NCI-H2196 (cell line): Measurements from ENCODE around the gene DIP2C.
"Not testable (repeated sequence)": the region's sequence is repeated elsewhere in the genome, so short reads cannot be mapped to it uniquely, and the experiment has no call there.

Source experiments
- DNase-seq: peaks from one replicate; lab custom pipeline; 2025; ENCODE audit not compliant: unreplicated experiment; lab: John Stamatoyannopoulos, UW

Gene DIP2C

DNA sequence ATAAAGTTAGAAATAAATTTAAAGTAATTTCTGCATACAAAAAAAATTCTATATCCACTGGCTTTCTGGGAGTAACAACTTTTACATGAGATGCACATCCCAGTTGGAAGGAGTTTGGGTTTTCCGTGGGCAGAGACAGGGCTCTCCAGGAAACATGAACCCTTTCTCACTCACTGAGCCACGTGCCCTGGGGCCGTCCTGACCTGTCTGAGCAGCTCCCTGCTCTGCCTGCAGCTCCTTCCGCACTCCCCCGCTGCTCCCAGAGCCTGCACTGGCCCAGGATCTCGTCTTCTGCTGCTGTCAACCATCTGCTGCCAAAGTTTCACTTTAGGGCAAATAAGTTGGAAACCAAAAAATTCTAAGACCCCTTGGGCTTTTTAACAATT is 169.1 kb downstream of the DIP2C start:
- no peak for DNase-seq

DNA sequence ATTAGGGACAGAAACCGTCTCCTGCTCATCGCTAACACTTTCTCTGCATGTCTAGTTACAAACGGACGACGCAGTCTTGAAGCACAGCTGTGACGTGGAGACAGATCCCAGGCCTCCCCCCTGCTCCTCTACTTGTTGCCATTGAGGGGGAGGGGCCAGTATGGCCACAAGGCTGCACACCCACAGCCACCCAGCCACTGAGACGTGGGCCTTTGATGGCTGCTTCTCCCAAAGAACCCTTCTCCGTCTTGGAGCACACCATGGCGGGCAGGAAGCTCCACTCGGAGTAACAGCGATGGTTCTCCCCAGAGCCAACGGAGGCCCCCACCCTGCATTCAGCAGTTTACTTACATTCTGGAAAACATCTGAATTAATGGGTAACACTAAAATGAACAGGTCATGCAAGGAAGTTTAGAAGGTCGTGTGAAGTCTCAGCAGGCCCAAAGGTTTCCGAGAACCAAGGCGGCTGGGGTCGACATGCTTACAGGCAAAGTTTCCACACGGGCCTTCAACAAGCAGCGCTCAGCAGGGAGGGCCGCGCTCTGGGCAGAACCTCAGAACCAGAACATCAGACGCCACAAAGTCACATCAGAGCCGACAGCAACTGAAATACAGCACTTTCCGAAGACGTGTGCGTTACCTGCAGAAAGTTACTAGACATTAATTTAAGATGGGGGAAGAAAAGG is 169.6 kb downstream of the DIP2C start:
- no peak for DNase-seq

DNA sequence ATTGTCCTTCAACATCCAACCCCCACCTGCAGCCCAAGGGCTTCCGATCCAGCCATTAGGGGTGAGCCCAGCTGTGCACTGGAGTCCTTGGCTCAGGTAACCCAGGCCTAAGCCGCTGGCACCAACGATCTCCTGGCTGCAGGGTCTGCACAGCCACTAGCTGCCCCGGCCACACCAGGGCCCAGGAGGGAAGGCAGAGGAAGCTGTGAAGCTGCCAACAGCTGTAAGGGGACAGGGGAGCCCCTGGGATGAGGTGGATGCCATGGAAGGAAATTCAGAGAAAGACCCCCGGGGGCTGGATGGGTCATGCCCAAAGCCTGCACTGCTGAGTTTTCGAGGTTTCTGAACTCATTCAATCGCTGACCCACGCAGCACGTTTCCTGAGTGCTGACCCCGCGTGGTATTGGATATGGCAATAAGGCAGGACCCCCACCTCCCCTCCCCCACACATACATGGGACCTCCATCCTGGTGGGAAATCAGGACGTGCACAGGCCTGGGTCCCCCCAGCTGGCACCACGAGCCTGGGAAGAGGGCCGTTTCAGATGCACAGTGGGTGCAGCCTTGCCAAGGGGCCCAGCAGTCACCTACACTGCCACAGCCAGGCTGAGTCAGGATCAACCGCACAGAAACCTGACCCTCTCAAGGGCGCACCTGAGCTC is 170.3 kb downstream of the DIP2C start:
- DNase-seq = no peak

DNA sequence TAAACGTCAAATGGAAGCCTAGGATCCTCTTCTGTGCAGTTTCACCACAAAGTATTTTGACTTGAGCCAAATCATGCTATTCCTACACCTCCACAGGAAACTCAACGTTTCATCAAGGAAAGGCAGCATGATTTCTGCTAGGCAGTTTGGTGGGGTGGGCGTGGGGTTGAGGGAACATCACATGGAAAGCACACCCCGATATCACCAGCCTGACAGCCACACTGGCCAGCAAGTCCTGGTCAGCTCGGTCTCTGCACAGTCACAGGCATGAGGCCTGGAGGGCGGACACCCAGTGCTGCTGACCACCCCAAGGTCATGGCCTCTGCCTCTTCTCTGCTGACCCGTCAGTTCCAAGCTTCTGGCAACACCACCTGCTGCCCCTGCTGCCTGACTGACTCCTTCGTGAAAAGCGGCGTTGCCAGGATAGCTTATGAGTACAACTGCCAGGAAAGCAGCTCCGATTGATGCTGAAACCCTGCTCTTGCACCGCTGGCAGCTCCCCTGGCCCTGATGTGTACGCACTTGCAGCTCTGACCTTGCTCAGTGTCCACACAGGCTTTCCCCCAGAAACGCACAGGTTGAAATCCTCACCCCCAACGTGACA is 171.5 kb downstream of the DIP2C start:
- no peak for DNase-seq

DNA sequence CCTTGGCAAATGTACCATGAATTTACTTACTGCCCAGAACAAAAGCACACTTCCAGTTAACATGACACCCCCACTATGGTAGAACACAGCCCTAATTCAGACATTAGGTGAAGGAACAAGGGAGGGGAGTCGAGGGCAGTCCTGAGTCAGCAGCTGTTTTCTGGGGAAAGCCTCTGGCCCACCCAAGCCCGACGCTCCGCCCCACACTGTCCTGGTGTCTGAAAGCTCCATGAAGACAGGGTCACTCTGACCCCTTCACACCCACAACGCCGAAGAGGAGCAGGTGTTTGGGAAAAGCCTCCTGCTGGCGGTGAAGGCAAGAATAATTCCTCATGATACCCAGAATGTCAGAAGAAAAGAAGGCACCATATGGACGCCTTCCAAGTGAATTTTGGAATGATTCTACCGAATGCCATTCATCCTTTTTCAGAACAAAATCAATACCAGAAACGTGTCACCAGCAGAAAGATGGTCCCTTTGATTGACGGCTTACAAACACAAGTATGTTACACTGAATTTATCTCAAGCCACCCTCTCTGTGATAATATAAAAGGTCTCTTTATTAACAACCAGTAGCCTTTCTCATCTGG is 172.1 kb downstream of the DIP2C start:
- DNase-seq = no peak

DNA sequence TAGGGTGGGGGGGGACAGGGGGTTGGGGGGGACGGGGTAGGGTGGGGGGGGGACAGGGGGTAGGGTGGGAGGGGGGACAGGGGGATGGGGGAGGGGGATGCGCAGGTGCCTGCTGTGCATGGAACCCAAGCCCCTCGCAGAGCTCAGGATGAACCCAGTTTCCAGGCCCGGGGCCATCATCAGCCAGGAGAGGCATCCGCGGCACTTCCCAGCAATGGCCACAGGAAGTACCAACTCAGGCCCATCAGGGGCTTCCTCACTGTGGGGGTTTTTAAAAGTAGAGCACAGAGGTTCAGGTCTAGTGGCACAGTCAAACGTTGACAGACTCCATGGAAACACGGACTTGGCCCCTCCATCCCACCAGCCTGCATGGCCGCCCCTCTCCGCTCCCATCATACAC is 172.7 kb downstream of the DIP2C start:
- no peak for DNase-seq

DNA sequence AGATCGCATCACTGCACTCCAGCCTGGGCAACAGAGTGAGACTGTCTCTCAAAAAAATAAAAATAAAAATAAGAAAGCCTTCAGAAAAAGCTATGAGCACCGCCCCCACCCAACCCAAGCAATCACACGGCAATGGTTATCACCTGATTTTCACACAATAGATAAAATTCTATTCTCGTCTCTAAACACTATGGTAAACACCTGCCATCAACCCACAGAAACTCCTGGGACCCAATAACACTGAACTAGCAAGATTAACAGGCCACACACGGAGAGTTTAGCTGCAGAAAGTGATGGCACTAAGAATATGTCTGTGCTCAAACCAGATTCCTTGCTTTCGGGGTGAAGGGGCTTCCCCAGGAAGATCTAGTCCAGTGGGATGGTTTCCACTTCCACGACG is 173.8 kb downstream of the DIP2C start:
- no peak for DNase-seq

DNA sequence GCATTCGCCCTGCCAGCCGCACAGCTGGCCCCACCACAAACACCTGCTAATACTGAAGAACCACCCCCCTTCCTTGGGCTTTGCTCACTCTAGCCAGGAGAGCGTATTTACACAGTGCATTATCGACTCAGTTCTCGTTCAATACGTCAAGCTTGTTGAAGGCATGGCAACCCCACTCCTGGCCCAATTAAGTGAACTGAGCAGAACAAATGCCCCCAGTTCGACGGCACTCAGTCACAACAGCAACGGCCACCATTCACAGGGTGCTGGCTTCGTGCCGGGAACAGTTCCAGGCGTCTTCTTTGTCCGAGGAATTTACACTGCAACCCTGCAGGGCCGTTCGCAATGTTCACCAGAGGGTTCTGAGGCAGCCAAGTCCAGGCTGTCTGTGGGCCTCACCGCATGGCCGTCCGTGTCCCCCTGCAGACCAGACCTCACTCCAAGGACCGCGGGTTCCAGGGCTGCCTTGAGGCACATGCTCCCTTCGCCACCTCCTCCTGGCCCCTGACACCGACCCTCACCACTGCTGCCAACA is 175.3 kb downstream of the DIP2C start:
- peak; percentile 43 for DNase-seq

DNA sequence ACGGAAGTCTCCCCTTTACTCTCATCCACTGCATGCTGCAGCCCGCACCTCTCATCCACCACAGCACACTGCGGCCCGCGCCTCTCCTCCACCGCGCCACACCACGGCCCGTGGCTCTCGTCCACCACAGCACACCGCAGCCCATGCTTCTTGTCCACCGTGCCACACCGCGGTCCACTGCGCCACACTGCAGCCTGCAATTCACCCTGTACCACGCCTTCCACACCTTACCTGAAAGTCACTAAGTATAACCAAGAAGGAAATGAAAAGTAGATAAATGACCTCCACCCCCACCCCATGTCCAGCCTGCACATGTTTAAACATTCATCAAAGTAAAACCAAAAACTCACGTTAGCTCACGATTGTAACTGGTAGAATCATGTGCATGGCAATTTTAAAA is 176.1 kb downstream of the DIP2C start:
- DNase-seq = no peak

DNA sequence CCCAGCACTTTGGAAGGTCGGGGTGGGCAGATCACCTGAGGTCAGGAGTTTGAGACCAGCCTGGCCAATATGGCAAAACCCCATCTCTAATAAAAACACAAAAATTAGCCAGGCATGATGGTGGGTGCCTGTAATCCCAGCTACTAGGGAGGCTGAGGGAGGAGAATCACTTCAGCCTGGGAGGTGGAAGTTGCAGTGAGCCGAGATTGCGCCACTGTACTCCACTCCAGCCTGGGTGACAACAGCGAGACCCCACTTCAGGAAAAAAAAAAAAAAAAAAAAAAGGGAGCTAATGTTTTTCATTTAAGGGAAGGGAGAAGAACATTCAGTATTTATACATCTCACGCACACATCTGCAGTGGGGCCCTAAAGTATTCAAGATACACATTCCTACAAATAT is 176.8 kb downstream of the DIP2C start:
- DNase-seq = not testable (repeated sequence)

DNA sequence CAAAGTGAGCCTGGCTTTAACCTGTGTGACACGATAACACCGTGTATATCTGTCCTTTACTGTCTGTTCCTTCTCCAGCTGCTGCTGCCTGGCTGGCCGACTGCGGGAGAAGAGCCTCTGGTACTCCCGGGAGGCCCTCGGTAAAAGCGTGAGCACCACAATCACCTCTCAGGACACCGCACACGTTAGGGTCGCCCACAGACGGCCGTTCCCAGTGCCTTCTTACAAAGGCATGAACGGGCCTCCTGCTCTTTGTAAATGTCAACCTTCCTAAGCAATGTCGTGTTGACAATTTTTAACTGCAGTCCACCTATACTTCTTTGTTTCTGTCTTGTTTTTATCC is 177.6 kb downstream of the DIP2C start:
- no peak for DNase-seq

DNA sequence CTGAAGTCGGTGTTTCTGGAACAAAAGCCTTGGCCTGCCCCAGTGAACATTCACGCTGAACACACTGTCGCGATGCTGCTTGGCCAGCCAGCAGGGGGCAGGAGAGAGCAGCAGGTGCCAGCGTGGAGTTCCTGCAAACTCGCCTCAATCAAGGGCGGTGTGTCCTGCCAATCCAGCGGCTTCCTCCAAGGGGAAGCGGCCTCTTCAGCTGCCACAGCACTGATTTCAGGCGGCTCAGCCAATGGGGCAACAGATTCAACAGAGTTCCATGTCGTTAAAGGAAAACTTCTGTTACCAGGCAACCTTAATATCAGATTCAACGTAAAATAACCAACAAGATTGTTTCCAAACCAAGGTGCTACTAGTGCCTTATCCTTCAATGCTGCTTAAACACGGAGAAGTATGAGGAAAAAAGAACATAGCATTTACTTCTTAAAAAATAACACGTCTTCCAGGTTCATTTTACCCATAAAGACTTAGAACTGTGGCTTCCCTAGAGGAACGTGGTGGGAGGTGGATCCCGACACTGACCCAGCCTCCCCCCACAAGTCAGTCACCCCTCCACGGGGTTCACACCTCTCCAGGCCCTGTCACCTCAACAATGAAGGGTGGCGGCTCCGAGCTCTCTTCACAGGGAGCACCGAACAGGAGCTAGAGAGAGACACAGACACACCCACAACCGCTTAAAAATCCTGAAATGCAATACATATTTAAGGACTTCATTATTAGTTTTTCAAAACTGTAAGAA is 178.2 kb downstream of the DIP2C start:
- peak; percentile 76 for DNase-seq

DNA sequence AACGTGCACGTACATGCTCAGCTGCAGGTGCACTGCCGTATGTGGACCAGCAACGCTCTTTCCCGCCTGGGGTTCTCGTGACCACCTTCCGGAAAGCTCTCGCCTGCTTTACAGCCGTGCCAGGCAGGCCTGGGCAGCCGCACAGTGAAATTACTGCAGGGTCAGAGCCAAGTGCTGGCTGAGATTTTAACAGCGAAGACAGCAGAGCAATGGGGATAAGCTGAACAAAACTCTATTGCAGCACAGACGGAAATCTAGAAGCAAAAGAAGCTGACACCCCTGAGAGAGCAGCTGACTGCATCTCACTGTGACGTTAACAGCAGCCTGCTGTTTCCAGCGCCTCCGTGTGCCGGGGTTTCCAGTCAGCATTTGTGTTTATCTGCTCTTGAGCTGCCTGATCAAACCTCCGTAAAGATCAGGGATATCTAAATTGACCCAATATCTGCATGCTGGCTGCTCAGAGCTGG is 179.0 kb downstream of the DIP2C start:
- no peak for DNase-seq

DNA sequence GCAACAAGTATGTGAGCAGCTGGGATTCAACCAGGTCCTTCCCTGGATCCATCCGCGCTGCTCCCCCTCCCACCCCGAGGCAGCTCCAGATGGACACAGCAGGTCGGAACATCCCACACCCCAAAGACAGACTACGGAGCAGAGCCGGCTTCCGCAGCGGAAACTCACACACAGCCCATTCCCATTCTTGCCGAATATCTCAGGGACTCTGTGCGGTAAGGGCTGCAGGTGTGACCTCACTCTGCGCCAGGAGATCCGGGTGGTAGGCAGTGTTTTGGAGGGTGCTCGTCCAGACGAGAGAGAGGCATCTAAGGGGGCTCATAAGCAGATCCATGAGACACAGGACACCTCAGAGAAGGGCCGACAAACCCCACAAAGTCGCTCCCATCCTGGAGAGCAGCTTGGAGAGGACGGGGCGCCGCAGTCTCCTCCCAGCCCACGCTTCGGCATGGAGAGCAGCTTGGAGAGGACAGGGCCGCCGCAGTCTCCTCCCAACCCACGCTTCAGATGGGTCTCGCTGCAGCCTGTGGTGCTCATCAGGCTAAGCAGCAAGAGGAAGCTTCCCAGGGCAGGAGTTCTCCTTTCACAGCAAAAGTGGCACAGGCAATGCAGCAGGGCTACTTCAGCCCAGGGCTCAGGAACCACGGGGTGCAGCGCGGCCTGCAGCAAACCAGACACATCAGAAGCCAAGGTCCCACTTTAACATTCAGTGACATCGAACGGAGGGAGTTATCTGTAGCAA is 179.9 kb downstream of the DIP2C start:
- DNase-seq = no peak

DNA sequence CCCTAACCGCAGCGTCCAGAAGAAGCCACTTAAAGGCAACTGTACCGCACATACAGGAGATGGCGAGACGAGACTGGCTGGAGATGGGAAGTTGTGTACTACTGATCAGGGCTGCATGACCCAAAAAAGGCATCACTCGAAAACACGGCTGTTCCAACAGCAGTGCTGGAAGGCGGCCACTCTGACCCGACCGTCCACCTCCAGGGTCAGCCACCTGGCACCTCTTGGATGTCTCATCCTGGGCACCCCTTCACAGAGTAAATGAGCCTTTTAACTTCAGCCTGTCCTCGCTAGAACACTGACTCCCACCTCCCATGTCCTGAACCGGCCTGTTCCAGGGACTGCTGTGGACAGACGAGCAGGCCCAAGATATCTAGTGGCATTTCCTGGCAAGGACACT is 180.7 kb downstream of the DIP2C start:
- no peak for DNase-seq

DNA sequence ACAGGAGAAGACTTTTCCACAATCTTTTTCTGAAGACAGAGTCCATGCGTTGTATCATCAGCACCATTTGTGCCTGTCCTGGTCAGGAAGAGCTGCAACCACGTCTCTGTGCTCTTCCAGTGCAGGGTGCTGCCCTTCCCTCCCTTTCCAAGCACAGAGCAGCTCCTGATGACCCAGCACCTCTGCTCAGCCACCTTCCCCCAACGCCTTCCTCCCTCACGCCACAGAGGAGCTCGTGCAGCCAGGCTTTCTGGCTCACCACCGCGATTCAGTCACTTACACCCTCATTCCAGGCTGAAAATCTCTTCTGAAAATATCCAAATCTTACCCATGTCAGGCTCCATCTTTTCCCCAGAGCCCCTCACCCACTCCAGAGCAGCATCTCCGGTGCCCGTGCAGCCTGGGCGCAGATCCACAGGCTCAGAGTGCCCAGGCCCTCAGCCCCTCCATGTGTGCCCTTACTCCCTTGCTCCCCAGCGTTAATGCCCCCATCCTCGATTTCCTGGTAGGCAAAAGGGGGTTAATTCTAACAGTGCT is 181.5 kb downstream of the DIP2C start:
- no peak for DNase-seq

DNA sequence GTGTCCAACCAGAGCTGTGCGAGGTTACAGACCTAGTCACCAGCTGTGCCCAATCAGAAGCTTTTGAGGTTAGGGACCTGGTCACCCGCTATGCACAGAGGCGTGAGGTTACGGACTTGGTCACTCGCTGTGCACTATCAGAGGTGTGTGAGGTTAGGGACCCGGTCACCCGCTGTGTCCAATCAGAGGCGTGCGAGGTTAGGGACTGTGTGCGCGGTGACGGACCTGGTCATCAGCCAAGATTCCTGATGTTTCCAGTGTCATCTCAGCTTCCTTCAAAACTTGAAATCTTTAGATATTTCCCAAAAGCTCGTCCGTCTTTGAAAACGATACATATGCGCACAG is 182.1 kb downstream of the DIP2C start:
- DNase-seq = no peak

DNA sequence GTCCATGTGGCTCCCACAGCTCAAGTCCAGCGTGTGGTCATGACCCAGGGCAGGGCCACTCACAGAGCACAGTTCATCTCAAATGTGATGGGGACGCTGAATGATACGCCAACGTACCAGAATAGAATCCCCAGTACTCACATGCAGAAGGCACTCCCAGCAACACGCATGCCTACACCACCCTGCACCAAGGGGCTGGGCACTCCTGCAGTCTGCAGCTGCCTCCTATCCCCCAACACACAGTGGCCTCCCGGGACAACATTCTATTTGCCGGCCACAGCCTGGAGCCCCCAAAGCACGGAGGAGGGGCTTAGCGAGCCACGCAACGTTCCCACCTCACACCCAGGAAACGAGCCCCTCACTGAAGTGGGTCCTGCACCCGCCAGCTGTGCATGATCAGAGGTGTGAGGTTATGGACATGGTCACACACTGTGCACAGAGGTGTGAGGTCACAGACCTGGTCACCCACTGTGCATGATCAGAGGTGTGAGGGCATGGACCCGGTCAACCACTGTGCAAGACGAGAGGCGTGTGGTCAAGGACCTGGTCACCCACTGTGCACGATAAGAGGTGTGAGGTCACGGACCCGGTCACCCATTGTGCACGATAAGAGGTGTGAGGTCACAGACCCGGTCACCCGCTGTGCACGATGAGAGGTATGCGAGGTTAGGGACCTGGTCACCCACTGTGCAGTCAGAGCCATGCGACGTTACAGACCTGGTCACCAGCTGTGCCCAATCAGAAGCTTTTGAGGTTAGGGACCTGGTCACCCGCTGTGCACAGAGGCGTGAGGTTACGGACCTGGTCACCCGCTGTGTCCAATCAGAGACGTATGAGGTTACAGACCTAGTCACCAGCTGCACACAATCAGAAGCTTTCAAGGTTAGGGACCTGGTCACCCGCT is 182.8 kb downstream of the DIP2C start:
- no peak for DNase-seq

DNA sequence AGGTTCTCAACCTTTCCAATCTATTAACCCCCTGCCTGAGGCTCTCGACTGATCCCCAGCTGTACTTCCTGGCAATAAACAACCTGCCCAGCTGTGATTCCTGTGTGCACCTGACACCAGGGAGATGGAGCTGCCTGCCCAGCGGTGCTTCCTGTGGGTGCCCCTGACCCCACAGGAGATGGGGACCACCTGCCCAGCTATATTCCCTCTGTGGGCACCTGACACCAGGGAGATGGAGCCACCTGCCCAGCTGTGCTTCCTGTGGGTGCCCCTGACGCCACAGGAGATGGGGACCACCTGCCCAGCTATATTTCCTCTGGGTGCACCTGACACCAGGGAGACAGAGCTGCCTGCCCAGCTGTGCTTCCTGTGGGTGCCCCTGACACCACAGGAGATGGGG is 184.0 kb downstream of the DIP2C start:
- no peak for DNase-seq
